Bladder microvascular endothelial cell (primary cell): ENCODE measurements around the gene PHC3. TPM values are rescaled to one million over a fixed set of nuclear protein-coding genes. Genes with fewer than 3 reads are reported as not detected.

Experiments used
- total RNA-seq: library from RNA; depleted of rRNA; stranded (reverse); fragments of >200 nt; gene quantifications from 2 replicates; pipeline ENCODE4 v1.2.3, GENCODE V29; 2014

PHC3 gene, protein sequence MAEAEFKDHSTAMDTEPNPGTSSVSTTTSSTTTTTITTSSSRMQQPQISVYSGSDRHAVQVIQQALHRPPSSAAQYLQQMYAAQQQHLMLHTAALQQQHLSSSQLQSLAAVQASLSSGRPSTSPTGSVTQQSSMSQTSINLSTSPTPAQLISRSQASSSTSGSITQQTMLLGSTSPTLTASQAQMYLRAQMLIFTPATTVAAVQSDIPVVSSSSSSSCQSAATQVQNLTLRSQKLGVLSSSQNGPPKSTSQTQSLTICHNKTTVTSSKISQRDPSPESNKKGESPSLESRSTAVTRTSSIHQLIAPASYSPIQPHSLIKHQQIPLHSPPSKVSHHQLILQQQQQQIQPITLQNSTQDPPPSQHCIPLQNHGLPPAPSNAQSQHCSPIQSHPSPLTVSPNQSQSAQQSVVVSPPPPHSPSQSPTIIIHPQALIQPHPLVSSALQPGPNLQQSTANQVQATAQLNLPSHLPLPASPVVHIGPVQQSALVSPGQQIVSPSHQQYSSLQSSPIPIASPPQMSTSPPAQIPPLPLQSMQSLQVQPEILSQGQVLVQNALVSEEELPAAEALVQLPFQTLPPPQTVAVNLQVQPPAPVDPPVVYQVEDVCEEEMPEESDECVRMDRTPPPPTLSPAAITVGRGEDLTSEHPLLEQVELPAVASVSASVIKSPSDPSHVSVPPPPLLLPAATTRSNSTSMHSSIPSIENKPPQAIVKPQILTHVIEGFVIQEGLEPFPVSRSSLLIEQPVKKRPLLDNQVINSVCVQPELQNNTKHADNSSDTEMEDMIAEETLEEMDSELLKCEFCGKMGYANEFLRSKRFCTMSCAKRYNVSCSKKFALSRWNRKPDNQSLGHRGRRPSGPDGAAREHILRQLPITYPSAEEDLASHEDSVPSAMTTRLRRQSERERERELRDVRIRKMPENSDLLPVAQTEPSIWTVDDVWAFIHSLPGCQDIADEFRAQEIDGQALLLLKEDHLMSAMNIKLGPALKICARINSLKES
- total RNA-seq: 9.6 and 28.4 TPM in 2 replicates

DNA sequence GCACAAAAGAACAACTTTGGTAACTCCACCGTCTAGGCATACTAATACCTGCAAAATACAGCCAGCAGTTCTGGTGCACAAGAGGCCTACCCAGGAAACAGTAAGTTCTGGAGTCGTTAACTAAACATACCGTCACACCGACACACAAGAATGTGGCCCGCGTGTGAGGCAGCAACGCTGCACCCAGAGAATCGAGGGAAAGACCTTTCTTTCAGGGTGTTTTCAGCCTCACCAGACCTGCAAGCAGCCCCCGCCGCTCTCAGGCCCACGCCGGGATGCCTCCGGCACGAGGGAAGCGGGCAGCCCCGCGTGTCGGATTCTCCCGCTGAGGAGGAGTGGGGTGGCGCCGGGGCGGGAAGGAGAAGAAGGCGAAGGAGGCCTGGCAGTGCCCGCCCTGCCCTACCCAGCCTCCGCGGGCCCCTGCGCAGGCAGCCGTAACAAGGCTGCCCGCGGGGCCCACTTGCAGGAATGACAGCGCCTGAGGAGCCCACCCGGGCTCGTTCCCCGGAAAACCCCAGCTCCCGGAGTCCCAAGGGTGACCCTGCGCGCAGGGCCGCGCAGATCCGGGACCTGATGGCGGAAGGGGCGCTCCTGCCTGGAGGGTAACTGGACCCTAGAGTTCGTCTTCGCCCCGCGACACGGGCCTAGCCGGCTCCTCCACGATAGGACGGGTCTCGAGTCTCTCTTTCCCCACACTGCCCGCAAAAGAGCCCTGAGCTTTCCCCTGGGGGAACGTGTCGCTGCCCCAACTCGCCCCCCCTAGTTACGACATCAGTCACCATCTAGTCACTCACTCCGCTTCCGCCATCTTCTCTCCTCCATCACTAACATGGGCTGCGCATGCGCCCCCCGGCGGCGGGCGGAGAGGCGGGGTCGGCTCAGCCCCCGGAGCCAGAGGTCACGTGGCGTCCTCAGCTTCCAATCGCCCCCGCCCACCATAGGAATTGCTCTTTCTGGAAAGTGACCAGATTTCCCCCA, at the start of gene PHC3:
TSS of gene PHC3 (minus strand) at position 826 of the 978 bp plus-strand sequence. CDS start at position 808, 18 bp downstream.

DNA sequence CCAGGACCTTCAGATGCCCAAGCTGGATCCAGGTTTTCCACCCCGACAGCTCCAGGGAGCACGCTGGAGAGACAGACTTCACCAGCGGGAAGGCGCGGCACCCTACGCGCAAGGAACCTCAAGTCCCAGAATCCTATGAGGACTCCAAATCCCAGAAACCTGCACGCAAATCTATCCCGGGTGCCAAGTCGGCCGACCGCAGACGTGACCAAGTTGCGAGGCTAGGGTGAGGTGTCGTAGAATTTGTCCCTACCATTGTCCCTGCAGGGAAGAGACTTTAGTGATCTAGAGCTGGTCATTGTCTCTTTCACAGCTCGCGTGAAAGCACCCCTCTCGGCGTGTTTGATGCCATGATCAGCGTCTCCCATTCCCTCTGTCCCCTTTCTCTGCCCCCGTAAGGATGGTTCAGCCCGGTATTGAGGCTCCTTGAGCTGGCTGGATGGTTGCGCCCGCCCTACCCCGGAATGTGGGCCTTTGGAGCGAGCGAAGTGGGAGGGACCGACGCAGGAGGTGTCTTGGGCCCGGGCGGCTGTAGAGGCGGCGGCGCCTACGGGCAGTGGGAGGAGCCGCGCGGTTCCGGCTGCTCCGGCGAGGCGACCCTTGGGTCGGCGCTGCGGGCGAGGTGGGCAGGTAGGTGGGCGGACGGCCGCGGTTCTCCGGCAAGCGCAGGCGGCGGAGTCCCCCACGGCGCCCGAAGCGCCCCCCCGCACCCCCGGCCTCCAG, 40.6 kb upstream of the PHC3 start, which contains the start of gene PRKCI:
TSS of gene PRKCI (plus strand) at position 501 of the 723 bp plus-strand sequence. CDS start 246 bp downstream, outside the sequence.

Other genes starting within 250 kb of the PHC3 start
- gene SEC62, start 214.9 kb downstream of the PHC3 start, total RNA-seq: 22.5 and 65.2 TPM in 2 replicates
- gene GPR160, start 143.7 kb downstream of the PHC3 start, total RNA-seq: 4.8 and 13.3 TPM in 2 replicates
- 25.4 and 41.7 TPM in 2 replicates for gene PRKCI, start 40.7 kb upstream of the PHC3 start, total RNA-seq
- gene SKIL, start 176.0 kb upstream of the PHC3 start, total RNA-seq: 33.2 and 117 TPM in 2 replicates
- 200 and 216 TPM in 2 replicates for gene CLDN11, start 237.1 kb upstream of the PHC3 start, total RNA-seq